Erythroblast (primary cell): ENCODE results near the gene PTPRD.

Source experiments
- GATA1 ChIP-seq: IDR thresholded peaks from 2 replicates; pipeline ENCODE4 v1.6.1; 2011; ENCODE audit warnings: low read depth, mild to moderate bottlenecking, control low read depth, low read length, moderate library complexity
- POLR2A ChIP-seq: IDR thresholded peaks from 2 replicates; pipeline ENCODE4 v1.6.1; 2011; ENCODE audit warnings: mild to moderate bottlenecking, low read length

DNA sequence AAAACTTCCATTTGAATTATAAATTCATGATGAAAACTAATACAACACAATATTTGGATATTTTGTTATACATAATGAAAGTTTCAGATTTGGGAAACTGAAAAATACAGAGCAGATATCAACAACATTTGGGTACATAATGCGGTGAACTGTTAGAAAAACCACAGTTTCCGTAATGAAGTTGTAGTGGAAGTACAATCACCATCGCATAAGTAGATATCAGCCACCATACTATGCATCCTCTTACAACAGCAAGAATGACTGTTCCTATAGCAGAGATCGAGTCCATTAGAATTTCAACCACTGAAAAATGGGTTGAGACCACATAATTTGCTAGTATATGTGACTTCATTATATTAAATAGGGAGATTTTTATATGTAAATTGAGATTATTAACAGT, 2043.0 kb downstream of the PTPRD start:
- no peak for TF ChIP-seq POLR2A
- no peak for TF ChIP-seq GATA1
